HAP-1 (cell line): ENCODE data around the gene KIAA0513.

ENCODE experiments used
- DNase-seq, 2 experiments: peaks; one replicate each; pipeline ENCODE4 v3.0.0-alpha.2; 2016 to 2020; ENCODE audit warnings: low spot score in 2 of 2
- H3K27me3 ChIP-seq: fragments of 250-450 bp; sonication (Bioruptor Pico); 2 replicates; pipeline ENCODE4 v1.5.1; 2020; ENCODE audit warnings: low read depth, mild to moderate bottlenecking, moderate library complexity
- H3K36me3 ChIP-seq: fragments of 250-450 bp; sonication (Bioruptor Pico); replicated peaks from 2 replicates; pipeline ENCODE4 v1.5.1; 2020; ENCODE audit warnings: mild to moderate bottlenecking
- H3K4me1 ChIP-seq: fragments of 250-450 bp; sonication (Bioruptor Pico); 2 replicates; pipeline ENCODE4 v1.5.1; 2020; ENCODE audit warnings: mild to moderate bottlenecking
- H3K4me3 ChIP-seq: fragments of 250-450 bp; sonication (Bioruptor Pico); 2 replicates; pipeline ENCODE4 v1.5.1; 2020; ENCODE audit warnings: mild to moderate bottlenecking, moderate library complexity
- H3K9me3 ChIP-seq: fragments of 250-450 bp; sonication (Bioruptor Pico); 2 replicates; pipeline ENCODE4 v1.5.1; 2020; ENCODE audit warnings: mild to moderate bottlenecking, moderate library complexity
- in situ Hi-C: fragments of 300-500 bp; cut with MboI; formaldehyde crosslinking; loops from 3 replicates; pipeline ENCODE4 v1.14.3; 2020; ENCODE audit warnings: low sequenced_read_pairs, inconsistent platforms, mixed read lengths

The KIAA0513 gene

DNA sequence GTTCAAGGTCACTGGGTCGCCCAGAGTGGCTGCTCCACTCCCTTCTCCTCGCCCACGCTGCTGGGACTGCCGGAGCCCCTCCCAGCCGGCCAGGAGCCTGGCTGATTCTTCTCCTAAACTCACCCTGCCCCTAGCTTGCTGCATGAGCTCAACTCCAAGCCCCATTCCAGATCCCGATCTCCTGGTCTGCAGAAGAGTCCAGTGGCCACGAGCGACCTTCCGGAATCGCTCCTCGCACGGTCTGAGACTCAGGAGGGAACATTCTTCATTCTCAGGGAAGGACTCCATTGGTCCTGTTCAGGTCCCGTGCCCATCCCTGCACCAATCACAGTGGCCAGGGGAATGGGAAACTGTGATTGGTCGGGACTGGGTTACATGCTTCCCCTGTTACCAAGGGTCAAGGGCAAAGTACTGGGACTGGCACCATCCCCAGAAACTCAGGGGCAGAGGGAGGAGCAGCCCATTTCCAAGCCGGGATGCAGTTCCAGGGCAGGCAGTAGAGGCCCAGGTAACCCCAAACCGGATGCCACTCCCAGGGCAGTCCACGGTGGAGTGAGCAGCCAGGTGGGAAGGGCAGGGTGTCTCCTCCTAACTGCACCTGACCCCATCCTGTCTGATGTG lies 109.2 kb downstream of the KIAA0513 start:
- Histone ChIP-seq H3K4me3 (no peak overlapping the region), H3K27me3 (no peaks in the 10 kb centered on the region), H3K4me1 (no peaks in the 10 kb centered on the region), H3K9me3 (no peaks in the 10 kb centered on the region), H3K36me3 (no peaks in the 10 kb centered on the region)
- DNase-seq: no peak
- in situ Hi-C loops: no loop called here

DNA sequence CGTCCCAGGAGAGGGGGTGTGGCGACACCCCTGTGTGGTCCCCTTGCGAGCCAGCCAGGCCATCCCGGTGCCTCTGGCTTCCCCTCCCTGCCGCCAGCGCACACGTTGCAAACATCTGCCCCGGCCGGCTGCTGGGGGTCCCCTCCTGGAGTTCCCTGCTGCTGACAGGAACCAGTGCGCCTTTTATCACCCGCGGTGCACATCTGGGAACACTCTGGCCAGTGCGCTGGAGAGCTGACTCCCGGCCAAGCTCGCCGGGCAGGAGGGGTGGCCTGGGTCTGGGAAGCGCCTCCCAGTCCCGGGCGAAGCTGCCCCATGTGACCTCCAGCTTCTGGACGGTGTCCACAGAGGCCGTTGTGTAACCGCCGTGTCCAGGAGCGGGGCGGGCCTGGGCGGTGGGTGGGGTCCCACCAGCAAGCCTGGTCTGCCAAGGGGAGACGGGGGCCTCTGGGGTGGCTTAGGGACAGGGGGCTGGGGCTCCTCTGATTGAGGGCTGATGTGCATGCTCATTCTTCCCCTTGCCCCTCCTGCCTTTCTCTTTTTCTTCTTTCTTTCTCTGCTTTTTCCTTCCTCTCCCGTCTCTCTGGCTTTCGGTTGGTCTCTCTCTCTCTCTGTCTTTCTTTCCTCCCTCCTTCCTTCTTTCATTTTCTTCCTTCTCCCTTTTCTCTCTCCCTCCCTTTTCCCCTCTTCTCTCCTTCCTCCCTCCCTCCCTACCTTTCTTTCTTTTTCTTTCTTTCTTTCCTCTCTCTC lies 109.9 kb downstream of the KIAA0513 start:
- Histone ChIP-seq H3K27me3 (no peaks in the 10 kb centered on the region), H3K4me3 (no peak overlapping the region)
- in situ Hi-C loops: no loop called here

DNA sequence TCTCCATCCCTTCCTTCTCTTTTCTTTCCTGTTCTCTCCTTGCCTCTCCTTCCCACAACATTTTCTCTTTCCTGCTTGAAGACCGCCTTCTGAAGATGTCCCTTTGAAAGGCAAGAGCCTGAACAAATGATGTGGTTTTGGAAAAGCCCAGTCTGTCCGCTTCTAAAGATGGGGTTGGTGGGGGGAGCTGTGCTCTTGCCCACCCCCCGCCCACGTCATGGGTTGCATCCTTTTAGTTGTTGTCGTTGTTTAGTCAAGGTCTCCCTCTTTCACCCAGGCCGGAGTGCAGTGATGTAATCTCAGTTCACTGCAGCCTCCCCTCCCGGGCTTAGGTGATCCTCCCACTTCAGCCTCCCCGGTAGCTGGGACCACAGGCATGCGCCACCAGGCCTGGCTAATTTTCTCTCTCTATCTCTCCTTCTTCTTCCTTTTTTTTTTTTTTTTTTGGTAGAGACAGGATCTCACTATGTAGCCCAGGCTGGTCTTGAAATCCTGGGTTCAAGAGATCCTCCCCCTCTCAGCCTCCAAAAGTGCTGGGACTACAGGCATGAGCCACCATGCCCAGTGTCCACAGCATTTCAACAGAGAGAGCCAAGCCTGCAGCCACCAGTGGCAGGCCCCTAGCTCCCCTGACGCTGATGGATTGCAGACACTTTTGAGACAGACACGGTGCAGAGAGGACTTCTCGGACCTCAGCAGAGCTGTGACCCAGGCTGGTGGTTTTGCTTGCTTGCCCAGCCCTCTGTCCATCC lies 110.7 kb downstream of the KIAA0513 start:
- no peaks in the 10 kb centered on the region for H3K9me3 ChIP-seq
- DNase-seq: no peak
- no peak overlapping the region for H3K4me3 ChIP-seq
- no peaks in the 10 kb centered on the region for H3K27me3 ChIP-seq
- no peaks in the 10 kb centered on the region for H3K36me3 ChIP-seq
- in situ Hi-C loops: no loop called here
- no peaks in the 10 kb centered on the region for H3K4me1 ChIP-seq

More for the DNA sequence above, 109.9 kb downstream of the KIAA0513 start:
- no peaks in the 10 kb centered on the region for H3K36me3 ChIP-seq
- H3K9me3 ChIP-seq: no peaks in the 10 kb centered on the region
- no peaks in the 10 kb centered on the region for H3K4me1 ChIP-seq
- no peak for DNase-seq

DNA sequence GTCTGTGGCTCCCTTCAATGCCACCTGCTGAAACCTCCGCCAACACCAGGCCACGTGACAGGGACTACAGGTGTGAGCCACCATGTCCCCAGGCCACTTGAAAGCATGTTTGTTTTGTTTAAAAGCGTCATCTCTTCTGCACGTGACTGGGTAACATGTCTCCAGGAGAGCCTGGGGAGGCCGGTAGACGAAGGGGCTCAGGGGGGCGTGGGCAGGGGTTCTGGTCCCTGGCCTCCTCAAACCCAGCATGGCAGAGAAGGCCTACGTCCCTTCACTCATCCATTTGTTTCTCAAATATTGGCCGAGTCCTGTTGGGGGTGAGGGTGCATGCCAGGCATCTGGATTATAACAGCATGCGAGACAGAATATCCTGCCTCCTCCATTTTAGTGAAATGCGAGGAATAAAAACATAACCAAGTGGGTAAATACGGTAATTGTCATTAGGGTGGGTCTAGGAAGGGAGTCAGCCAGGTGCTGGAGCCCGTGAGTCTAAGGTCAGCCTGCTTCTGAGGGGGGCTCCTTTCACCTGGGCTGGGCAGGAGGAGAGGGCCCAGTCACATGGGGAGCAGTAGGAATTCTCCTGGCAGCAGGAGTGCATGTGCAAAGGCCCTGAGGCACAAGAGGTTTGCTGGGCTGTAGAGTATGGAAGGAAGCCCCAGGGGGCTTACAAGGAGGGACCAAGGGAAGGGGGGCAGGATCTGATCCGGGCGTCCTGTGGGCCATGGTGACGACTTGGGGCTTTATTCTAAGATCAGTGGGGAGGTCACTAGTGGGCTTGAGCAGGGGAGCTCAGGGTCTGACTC lies 111.4 kb downstream of the KIAA0513 start:
- in situ Hi-C loops: no loop called here

DNA sequence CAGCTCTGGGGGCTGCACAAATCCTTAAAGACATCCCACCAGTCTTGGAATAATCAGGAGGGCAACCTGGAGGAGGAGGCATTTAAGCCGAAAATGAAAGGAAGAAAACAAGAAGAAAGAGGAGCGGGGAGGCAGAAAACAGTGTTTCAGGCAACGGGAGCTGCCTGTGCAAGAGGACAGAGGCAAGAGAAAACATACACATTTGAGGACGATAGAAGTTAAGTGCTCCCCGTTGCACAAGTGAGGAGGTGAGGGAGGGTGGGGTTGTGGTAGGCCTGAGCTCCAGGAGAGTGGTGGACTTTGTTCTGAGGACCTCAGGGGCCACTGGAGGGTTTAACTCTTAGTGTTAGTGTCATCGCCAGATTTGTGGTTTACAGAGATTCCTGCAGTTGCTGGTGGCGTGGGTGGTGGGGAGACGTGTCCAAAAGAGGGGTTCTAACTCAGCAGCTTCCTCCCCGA lies 112.3 kb downstream of the KIAA0513 start:
- in situ Hi-C loops: no loop called here
- no peaks in the 10 kb centered on the region for H3K27me3 ChIP-seq
- no peaks in the 10 kb centered on the region for H3K9me3 ChIP-seq
- no peaks in the 10 kb centered on the region for H3K36me3 ChIP-seq
- DNase-seq: no peak
- no peak overlapping the region for H3K4me3 ChIP-seq
- H3K4me1 ChIP-seq: no peaks in the 10 kb centered on the region

More for the DNA sequence above, 111.4 kb downstream of the KIAA0513 start:
- Histone ChIP-seq H3K9me3 (no peaks in the 10 kb centered on the region), H3K4me1 (no peaks in the 10 kb centered on the region), H3K36me3 (no peaks in the 10 kb centered on the region), H3K4me3 (no peak overlapping the region), H3K27me3 (no peaks in the 10 kb centered on the region)
- no peak for DNase-seq

DNA sequence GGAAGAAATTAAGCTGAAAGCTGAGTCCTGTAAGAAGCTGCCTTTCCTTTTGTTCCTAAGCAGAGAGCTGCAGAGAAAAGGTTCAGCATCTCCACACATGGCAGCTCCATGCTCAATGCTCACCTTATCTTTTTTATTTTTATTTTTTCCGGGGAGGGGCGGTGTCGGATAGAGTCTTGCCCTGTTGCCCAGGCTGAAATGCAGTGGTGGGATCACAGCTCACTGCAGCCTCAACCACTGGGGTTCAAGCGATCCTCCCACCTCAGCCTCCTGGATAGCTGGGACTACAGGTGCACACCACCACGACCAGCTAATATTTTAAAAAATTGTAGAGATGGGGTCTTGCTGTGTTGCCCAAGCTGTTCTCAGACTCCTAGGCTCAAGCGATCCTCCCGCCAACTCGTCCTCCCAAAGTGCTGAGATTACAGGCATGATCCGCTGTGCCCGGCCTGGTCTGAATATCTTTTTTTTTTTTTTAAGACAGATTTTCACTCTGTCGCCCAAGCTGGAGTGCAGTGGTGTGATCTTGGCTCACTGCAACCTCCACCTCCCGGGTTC lies 112.9 kb downstream of the KIAA0513 start:
- H3K9me3 ChIP-seq: no peaks in the 10 kb centered on the region
- in situ Hi-C loops: no loop called here
- no peak overlapping the region for H3K4me3 ChIP-seq
- no peaks in the 10 kb centered on the region for H3K4me1 ChIP-seq
- DNase-seq: no peak
- H3K27me3 ChIP-seq: no peaks in the 10 kb centered on the region
- no peaks in the 10 kb centered on the region for H3K36me3 ChIP-seq

DNA sequence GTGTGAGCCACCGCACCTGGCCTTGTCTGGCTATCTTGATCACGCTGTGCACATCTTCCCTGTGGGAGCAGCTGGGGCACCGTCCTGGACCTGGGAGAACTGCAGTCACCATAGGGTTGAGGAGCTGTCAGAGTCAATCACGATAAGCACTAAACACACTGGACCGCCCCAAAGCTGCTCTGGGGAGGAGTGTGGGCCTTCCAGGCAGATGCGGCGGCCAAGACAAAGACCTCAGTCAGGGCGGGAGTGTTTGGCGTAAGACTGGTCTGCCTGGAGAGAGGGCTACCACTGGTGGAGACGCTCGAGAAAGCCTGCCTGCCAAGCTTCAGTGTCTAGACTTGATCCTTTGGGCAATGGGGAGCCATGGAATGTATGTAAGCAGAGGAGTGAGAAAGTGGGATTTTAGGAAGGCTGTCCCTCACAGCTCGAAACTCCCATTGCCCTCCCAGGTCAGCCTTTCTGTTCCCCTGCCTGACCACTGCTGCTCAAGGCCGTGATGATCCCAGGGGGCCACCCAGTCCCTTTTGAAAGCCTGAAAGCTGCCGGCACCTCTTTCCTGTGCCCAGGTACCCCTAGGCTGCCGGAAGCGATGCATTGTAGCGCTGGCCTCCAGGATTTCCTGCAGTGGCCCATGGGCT lies 114.0 kb downstream of the KIAA0513 start:
- no peak overlapping the region for H3K4me3 ChIP-seq
- no peak for DNase-seq
- no peaks in the 10 kb centered on the region for H3K27me3 ChIP-seq
- no peaks in the 10 kb centered on the region for H3K4me1 ChIP-seq
- no peaks in the 10 kb centered on the region for H3K9me3 ChIP-seq
- H3K36me3 ChIP-seq: no peaks in the 10 kb centered on the region
- in situ Hi-C loops: no loop called here

DNA sequence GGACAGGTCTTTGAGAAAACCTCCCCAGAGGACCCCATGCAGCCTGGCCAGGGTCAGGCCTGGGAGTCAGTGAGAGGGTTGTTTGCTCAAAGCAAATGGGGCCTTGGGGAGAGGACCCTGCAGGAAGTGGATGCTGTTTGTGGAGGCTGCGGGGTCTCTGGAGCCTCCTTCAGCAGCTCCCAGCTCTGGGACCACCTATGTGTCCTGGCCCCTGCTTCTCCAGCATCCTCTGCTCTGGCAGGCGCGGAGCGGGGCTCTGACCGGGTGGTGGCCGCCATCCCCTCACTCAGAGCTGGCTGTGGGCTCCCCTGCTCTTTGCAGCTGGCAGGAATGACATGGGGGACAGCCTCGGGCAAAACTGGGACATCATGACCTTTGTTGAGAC lies 114.5 kb downstream of the KIAA0513 start:
- no peak for DNase-seq
- Histone ChIP-seq H3K36me3 (no peaks in the 10 kb centered on the region), H3K9me3 (no peaks in the 10 kb centered on the region), H3K4me1 (0 out of 2 replicates have a peak, but pooled peaks cover 2% of the 10 kb centered on the region), H3K27me3 (no peaks in the 10 kb centered on the region), H3K4me3 (no peak overlapping the region)
- in situ Hi-C loops: no loop called here

DNA sequence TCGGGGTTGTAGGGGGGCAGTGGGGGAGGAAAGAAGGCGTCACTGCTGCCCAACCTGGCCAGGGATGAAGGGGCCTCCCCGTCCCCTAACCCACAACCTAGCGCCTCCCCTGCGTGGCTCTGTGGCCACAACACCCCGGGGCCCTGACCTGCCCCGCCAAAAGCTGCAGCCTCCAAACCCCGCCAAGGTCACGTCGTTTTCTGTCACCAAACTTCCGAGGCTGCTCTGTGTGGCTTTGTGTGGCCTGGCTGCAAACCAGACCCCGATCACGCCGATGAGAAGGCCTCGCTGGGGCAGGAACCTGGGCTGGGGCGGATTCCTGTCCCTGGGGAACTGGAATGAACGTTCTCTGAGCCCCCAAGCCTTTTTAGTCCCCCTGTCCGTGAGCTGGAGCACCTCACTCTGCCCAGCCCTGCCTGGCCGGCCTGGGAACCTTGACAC lies 115.2 kb downstream of the KIAA0513 start:
- no peak overlapping the region for H3K4me3 ChIP-seq
- no peaks in the 10 kb centered on the region for H3K36me3 ChIP-seq
- 0 out of 2 replicates have a peak, but pooled peaks cover 2% of the 10 kb centered on the region for H3K4me1 ChIP-seq
- H3K9me3 ChIP-seq: no peaks in the 10 kb centered on the region
- H3K27me3 ChIP-seq: no peaks in the 10 kb centered on the region
- in situ Hi-C loops: no loop called here
- no peak for DNase-seq
